AG04450 (cell line): ENCODE results near the gene CHMP4A. TPM values are rescaled to one million over a fixed set of nuclear protein-coding genes. Genes with fewer than 3 reads are reported as not detected.

ENCODE experiments used
- CTCF ChIA-PET: fragments of 300-600, 350-600 bp; formaldehyde crosslinking; extraction: SDS; loops from one replicate; lab custom pipeline; 2022; ENCODE audit warnings: antibody characterized with exemption, inconsistent platforms; lab: Charles Lee
- POLR2A ChIA-PET: fragments of 350-600 bp; formaldehyde crosslinking; extraction: SDS; loops from one replicate; lab custom pipeline; 2021; ENCODE audit warnings: antibody characterized with exemption, inconsistent platforms; lab: Yijun Ruan, JAX
- DNase-seq: peaks from one replicate; pipeline ENCODE4 v3.0.0-alpha.2; 2011; ENCODE audit warnings: low read depth, low spot score
- H3K27ac ChIP-seq: one replicate; pipeline ENCODE4 v1.5.1; 2012; ENCODE audit warnings: low read depth, low read length, control low read depth
- H3K27me3 ChIP-seq: one replicate; pipeline ENCODE4 v1.6.0; 2012; ENCODE audit warnings: low read length; ENCODE audit not compliant: control insufficient read depth, insufficient read depth
- H3K4me3 ChIP-seq: 2 replicates; pipeline ENCODE4 v1.5.1; 2011; ENCODE audit warnings: mild to moderate bottlenecking, low read depth, low read length, control low read depth
- H3K9me3 ChIP-seq: 2 replicates; pipeline ENCODE4 v1.5.1; 2012; ENCODE audit warnings: low read length; ENCODE audit not compliant: control insufficient read depth, insufficient read depth
- polyA plus RNA-seq: library from polyadenylated mRNA; depleted of rRNA; stranded (reverse); fragments of >200 nt; gene quantifications from 2 replicates; pipeline ENCODE4 v1.2.3, GENCODE V29; 2011
- TF ChIP-seq, protein P1 (sequence below): IDR thresholded peaks from 2 replicates; pipeline ENCODE4 v1.5.1; 2011; ENCODE audit warnings: low read depth, low read length, control low read depth, inconsistent platforms

CHMP4A gene
- polyA plus RNA-seq, 1 experiment, result 55.7 TPM

DNA sequence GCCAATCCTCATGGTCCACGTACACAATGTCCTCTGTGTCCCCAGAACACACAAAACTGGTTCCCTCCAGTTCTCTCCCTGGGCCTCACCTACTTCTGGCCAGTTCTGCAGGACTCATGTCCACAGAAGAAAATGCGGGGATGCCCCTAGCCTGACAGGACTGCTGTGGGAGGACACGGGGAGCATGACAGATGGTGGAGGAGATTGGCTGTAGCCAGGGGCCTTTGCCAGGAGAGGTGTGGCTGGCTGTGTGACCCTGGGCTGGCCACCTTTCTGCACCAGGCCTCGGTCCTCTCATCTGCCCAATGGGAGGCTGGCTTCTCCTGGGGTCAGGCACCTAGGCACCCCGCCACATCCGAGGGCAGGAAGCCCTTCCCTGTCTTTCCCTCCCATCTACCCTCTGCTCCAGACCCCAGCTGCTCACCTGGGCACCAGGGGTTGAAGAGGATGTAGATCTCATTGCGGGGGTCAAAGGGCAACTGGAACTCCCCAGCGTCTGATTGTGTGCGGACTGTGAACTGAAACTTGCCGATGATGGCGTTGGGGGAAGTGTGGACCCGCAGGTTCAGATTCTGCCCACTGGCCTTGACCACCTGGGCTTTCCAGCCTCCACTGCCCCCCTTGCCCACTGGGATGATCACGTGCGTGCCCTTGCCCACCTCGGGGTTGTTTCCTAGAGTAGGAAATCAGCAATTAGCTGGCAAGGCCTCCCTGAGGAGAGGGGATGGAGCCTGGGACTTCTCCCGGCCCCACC lies 46.9 kb upstream of the CHMP4A start:
- H3K27me3 ChIP-seq, result no peaks in the 10 kb centered on the region
- POLR2A ChIA-PET, result interaction anchor here (1.2 kb wide), 1 partner anchor 11 kb away, joined by 4 read pairs; the partner anchor contains the start of gene RABGGTA
- CTCF ChIA-PET, result interaction anchor here (1.1 kb wide), 1 partner anchor 48 kb away, joined by 3 read pairs; the partner anchor contains the start of gene CIDEB

DNA sequence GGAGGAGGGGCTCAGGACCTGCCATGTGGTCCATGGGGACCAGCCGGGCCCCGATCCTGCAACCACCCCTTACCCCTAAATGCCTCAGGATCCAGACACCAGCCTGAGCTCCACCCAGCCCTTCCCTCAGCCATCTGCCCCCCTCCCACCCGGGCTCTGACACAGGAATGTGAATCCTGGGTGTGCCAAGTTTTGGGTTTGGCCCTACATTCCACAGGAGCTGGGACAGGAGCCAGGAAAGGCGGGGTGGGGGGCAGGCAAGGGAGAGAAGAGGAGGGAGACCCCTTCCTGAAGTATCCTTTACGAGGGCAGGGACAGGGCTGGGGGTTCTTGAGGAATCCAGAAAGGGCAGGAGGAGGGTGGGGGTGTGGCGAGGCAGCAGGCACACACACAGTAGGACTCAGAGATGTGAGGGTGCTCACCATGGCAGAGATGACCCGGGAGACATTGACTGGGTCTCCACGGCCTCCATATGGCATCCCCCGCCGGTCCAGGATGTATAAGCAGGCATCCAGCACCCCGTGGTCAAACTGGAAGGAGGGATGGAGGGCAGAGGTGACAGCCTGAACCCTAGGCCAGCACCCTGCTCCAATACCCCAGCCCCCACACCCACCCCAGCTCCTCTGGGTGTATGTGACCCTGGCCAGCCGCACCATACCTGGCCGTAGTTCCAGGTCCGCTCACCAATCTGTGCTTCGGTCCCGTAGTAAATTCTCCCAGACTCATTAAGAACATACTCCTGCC lies 46.2 kb upstream of the CHMP4A start:
- Histone ChIP-seq H3K9me3 (no peaks in the 10 kb centered on the region), H3K27ac (no peak overlapping the region), H3K27me3 (no peaks in the 10 kb centered on the region), H3K4me3 (no peak overlapping the region)
- ChIA-PET POLR2A (interaction anchor here (0.7 to 1.2 kb wide), 3 partner anchors 12 to 170 kb away, joined by 3 to 4 read pairs (median 4); partner anchors contain the start of genes KHNYN, RABGGTA and TINF2), CTCF (no interaction called here)
- DNase-seq, result no peak
- TF ChIP-seq, protein P1, sequence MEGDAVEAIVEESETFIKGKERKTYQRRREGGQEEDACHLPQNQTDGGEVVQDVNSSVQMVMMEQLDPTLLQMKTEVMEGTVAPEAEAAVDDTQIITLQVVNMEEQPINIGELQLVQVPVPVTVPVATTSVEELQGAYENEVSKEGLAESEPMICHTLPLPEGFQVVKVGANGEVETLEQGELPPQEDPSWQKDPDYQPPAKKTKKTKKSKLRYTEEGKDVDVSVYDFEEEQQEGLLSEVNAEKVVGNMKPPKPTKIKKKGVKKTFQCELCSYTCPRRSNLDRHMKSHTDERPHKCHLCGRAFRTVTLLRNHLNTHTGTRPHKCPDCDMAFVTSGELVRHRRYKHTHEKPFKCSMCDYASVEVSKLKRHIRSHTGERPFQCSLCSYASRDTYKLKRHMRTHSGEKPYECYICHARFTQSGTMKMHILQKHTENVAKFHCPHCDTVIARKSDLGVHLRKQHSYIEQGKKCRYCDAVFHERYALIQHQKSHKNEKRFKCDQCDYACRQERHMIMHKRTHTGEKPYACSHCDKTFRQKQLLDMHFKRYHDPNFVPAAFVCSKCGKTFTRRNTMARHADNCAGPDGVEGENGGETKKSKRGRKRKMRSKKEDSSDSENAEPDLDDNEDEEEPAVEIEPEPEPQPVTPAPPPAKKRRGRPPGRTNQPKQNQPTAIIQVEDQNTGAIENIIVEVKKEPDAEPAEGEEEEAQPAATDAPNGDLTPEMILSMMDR, result no peak

More for the DNA sequence above, 46.9 kb upstream of the CHMP4A start:
- TF ChIP-seq, protein P1, result no peak
- no peak for DNase-seq
- H3K9me3 ChIP-seq, result no peaks in the 10 kb centered on the region
- H3K4me3 ChIP-seq, result no peak overlapping the region
- no peak overlapping the region for H3K27ac ChIP-seq

DNA sequence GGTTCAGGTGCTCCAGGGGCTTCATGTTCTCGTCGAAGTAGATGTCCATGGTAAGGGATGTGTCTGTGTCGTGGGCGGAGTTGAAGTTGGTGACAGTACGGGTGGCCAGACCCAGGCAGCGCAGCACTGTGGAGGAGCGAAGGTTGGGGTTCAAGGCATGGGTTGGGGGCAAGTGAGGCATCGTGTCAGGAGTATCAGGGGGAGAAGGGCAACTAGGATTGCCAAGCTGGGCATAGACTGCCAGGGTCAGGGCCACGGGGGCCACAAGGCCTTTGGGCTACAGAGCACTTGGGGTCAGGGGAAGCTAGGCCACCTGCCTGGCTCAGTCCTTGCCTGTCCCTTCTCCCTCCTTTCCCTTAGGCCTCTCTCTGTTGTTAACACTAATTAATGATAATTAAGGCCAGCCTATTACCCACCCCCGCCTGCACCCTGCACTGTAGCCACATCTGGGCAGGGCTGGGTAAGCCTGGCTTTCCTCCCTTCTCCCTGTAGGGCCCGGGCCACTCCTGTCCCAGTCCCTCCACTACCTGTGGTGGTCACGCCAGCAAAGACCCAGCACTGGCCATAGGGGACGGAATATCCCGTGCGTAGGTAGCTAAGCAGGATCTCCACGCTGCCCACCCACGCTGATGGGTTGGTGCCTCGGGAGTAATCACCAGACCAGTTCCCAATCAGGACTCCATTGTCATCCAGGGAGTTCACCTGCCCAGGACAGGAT lies 45.4 kb upstream of the CHMP4A start:
- Histone ChIP-seq H3K27ac (no peak overlapping the region), H3K9me3 (no peaks in the 10 kb centered on the region), H3K4me3 (no peak overlapping the region), H3K27me3 (no peaks in the 10 kb centered on the region)
- POLR2A ChIA-PET, result interaction anchor here (0.9 to 1.2 kb wide), 2 partner anchors 13 to 17 kb away, joined by 4 read pairs; partner anchors contain the start of genes RABGGTA and TINF2
- CTCF ChIA-PET, result no interaction called here
- TF ChIP-seq, protein P1, result no peak
- DNase-seq, result no peak

DNA sequence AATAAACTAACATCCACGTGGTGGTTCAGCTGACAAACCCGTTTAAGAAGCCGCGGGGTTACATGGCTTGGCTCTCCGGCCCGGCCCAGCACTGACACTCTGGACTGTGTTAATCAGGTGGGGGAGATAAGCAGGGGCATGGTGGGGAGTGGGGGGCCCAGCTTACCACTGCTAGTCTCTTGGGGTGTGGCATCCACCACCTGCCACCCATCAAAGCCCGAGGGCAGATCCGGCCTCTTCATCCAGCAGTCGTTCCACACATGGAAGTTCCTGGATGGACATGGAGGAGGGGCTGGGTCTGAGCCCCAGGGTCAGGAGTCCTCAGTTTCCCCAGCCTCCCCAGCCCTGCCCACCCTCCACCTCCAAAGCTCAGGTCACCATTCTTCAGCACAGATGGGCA lies 44.8 kb upstream of the CHMP4A start:
- H3K9me3 ChIP-seq, result no peaks in the 10 kb centered on the region
- DNase-seq, result no peak
- ChIA-PET POLR2A (no interaction called here), CTCF (interaction anchor here (0.7 to 2.9 kb wide), 2 partner anchors 14 to 16 kb away, joined by 5 to 17 read pairs; partner anchors contain the start of gene TINF2)
- TF ChIP-seq, protein P1, result no peak
- no peak overlapping the region for H3K27ac ChIP-seq
- no peak overlapping the region for H3K4me3 ChIP-seq
- no peaks in the 10 kb centered on the region for H3K27me3 ChIP-seq
